GM12891 (cell line): ENCODE results near the gene CLIP1.

Experiments
- PAX5 ChIP-seq: IDR thresholded peaks from 2 replicates; pipeline ENCODE4 v1.6.1; 2011; ENCODE audit warnings: low read length, moderate library complexity, mild to moderate bottlenecking; ENCODE audit not compliant: insufficient read depth, severe bottlenecking
- POLR2A ChIP-seq: IDR thresholded peaks from 2 replicates; pipeline ENCODE4 v1.6.1; 2011; ENCODE audit warnings: low read depth, low read length, control low read depth
- POLR2AphosphoS5 ChIP-seq: IDR thresholded peaks from 2 replicates; pipeline ENCODE4 v1.6.1; 2011; ENCODE audit warnings: low read depth, low read length, control low read depth
- SPI1 ChIP-seq: IDR thresholded peaks from 2 replicates; pipeline ENCODE4 v1.6.1; 2011; ENCODE audit warnings: low read depth, low read length, control low read depth
- TAF1 ChIP-seq: IDR thresholded peaks from 2 replicates; pipeline ENCODE4 v1.6.1; 2011; ENCODE audit warnings: low read depth, low read length, control low read depth

DNA sequence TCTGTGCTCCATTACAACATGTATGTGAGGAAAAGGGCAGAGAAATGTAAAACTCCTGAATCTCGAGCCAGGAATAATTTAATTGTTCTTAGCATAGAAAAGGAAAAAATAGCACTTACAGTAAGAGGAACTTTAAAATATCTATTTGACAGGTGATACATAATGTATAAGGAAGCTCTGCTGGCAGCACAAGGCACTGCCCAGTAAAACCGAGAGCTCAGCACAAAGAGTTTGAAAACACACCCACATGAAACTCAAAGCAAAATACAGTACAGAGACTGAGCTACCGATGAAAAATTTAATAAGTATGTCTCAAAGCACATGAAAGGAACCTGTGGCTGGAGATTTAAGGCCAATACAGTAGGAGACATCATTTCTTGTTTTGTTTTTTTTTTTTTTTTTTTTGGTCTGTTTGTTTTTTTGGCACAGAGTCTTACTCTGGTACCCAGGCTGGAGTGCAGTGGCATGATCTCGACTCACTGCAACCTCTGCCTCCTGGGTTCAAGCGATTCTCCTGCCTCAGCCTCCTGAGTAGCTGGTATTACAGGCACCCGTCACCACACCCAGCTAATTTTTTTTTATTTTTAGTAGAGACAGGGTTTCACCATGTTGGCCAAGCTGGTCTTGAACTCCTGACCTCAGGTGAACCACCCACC lies 19.2 kb downstream of the CLIP1 start:
- no peak for TF ChIP-seq POLR2A
- TF ChIP-seq SPI1 = no peak
- TF ChIP-seq POLR2AphosphoS5 = no peak
- TF ChIP-seq TAF1 = no peak
- TF ChIP-seq PAX5 = no peak
